ENCODE data around the gene PARK7. TPM values are rescaled to one million over a fixed set of nuclear protein-coding genes. Genes with fewer than 3 reads are reported as not detected.

The PARK7 gene
- polyA plus RNA-seq, 1 donor: 297 TPM

GRCh38 chr1:7985851-7986612 lies 24.5 kb downstream of the PARK7 start:
- DNase-seq: no peak

GRCh38 chr1:7987528-7987927 lies 26.0 kb downstream of the PARK7 start:
- no peak for DNase-seq

GRCh38 chr1:7988576-7988975 lies 27.1 kb downstream of the PARK7 start:
- DNase-seq: no peak

GRCh38 chr1:7989762-7990428 lies 28.4 kb downstream of the PARK7 start:
- DNase-seq: no peak

- DNase-seq: no peak
Measured at GRCh38 chr1:7991504-7992440, 30.3 kb downstream of the PARK7 start.

- DNase-seq: no peak
Measured at GRCh38 chr1:7992885-7993284, 31.4 kb downstream of the PARK7 start.

- DNase-seq: no peak
Measured at GRCh38 chr1:7993593-7994479, 32.3 kb downstream of the PARK7 start.

- no peak for DNase-seq
Measured at GRCh38 chr1:7994827-7995226, 33.3 kb downstream of the PARK7 start.

GRCh38 chr1:7995437-7995836 lies 33.9 kb downstream of the PARK7 start:
- DNase-seq: no peak

- no peak for DNase-seq
Measured at GRCh38 chr1:8002329-8002910, 40.9 kb downstream of the PARK7 start.

GRCh38 chr1:8002921-8003320 lies 41.4 kb downstream of the PARK7 start:
- no peak for DNase-seq

- no peak for DNase-seq
Measured at GRCh38 chr1:8003438-8004112, 42.1 kb downstream of the PARK7 start.

- DNase-seq: no peak
Measured at GRCh38 chr1:8004113-8004802, 42.7 kb downstream of the PARK7 start.

GRCh38 chr1:8004803-8005573 lies 43.5 kb downstream of the PARK7 start:
- peak; percentile 46 for DNase-seq

- no peak for DNase-seq
Measured at GRCh38 chr1:8006037-8006963, 44.8 kb downstream of the PARK7 start.

GRCh38 chr1:8009043-8010002 lies 47.8 kb downstream of the PARK7 start:
- no peak for DNase-seq

- no peak for DNase-seq
Measured at GRCh38 chr1:8010080-8010664, 48.7 kb downstream of the PARK7 start.
